SK-N-SH (cell line): ENCODE data around the gene CPEB3.

ENCODE experiments used
- CTCF ChIP-seq: fragments of 200-600 bp; sonication (generic); IDR thresholded peaks from 2 replicates; pipeline ENCODE4 v1.6.1; 2017; ENCODE audit warnings: antibody characterized with exemption, mild to moderate bottlenecking, moderate library complexity
- EP300 ChIP-seq, 2 experiments: IDR thresholded peaks; 2 replicates each; pipeline versions ENCODE4 v1.4.0 to v1.6.1; 2012; ENCODE audit warnings: borderline replicate concordance in 1 of 2, low read depth in 1 of 2, low read length in 1 of 2

DNA sequence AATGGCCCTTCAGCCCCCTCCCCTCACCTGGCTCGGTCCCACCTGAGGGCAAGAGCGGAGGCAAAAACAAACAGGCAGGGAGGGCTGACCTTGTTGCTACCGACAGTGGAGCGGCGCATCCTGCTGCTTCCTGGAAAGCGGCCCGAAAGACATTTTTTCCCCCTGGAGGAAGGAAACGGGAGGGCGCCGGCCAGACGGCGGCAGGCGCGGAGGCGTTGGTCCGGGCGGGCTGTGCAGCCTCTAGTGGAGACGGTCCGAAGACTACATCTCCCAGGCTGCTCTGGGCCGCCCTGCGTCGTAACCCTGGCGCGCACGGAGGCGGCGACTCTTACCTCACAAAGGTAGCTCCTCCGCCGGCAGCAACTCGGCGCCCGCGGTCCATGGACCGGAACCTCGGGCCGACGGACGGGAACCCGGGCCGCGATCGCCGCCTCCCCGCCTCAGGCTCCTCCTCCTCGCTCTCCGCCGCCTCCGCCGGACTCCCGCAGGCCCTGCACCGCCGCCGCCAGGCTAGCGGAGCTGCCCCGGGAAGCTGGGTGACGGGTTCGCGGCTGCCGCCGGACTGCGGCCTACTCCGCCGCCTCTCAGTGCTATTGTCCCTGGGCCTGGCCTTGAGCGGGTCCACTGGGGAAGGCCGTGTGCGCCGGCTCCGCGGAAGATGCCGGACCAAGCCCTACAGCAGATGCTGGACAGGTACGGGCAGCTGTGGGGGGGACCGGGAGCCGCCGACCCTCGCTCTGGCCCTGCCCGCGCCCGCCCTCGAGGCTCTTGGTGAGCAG, at the start of gene CPEB3, which contains the start of gene MARCHF5:
- TF ChIP-seq CTCF (peak; percentile 57), EP300 (IDR thresholded peaks at IDR 0.05; ENCODE audit: borderline replicate concordance in 1 of 2, low read depth in 1 of 2, low read length in 1 of 2) (peak in 1 of 2 experiments; percentile 28; a peak in 1 of 4 replicates)
